ENCODE measurements around the gene ITGBL1. TPM values are rescaled to one million over a fixed set of nuclear protein-coding genes. Genes with fewer than 3 reads are reported as not detected.

ITGBL1 gene
- total and polyA plus RNA-seq, 2 donors (not counting 3 experiments of a cell fraction or from before 2014, with no cell fraction given): 4.6 to 8.8 TPM

- DNase-seq (ENCODE audit: low read depth, low spot score): no peak
- H3K36me3 ChIP-seq (ENCODE audit: control insufficient read depth in 2 of 2, extremely low read depth in 1 of 2, insufficient read depth in 2 of 2, low read length in 2 of 2): no peaks in the 10 kb centered on the region
- POLR2A ChIA-PET: no interaction called here
- dilution Hi-C loops (cut with MboI; ENCODE audit: extremely low pct_ligation_motif_present, low sequenced_read_pairs) (no loop called here), intact Hi-C loops (cut with micrococcal nuclease) (no loop called here)
- no peak for FAIRE-seq
- H3K27ac ChIP-seq (ENCODE audit: insufficient read depth, low read depth, low read length): no peak overlapping the region
- H3K9me3 ChIP-seq (replicated peaks; ENCODE audit: control insufficient read depth, insufficient read depth, low read length): no peaks in the 10 kb centered on the region
- no peak overlapping the region for H3K4me3 ChIP-seq (replicated peaks in 1 of 3; ENCODE audit: insufficient read depth in 1 of 3, low read depth in 1 of 3, low read length in 3 of 3)
- H3K9me1 ChIP-seq (replicated peaks; ENCODE audit: control insufficient read depth, extremely low read depth, insufficient read depth, low read length): no peaks in the 10 kb centered on the region
- BruUV-seq (replicated peaks): no TSS peak
- H3K4me2 ChIP-seq (ENCODE audit: insufficient read depth, low read length): no peak overlapping the region
- no peaks in the 10 kb centered on the region for H4K20me1 ChIP-seq (replicated peaks; ENCODE audit: control insufficient read depth, extremely low read depth, insufficient read depth, low read length)
- H3K4me1 ChIP-seq (ENCODE audit: control insufficient read depth, extremely low read depth, insufficient read depth, low read length): no peaks in the 10 kb centered on the region
- no peaks in the 10 kb centered on the region for H3K79me2 ChIP-seq (ENCODE audit: control insufficient read depth, insufficient read depth, low read length)
- TF ChIP-seq JUN (IDR thresholded peaks at IDR 0.05; ENCODE audit: borderline replicate concordance, insufficient read depth, insufficient read length, low read depth): no peak
- no peak for TF ChIP-seq GATA2 (IDR thresholded peaks at IDR 0.05; ENCODE audit: insufficient read depth, insufficient read length, low read depth, low read length)
- TF ChIP-seq MYC (IDR thresholded peaks at IDR 0.05; ENCODE audit: low read depth, low read length): no peak
- no peak for TF ChIP-seq MAX (IDR thresholded peaks at IDR 0.05; ENCODE audit: insufficient read depth, insufficient read length)
- TF ChIP-seq FOS (IDR thresholded peaks at IDR 0.05; ENCODE audit: borderline replicate concordance, insufficient read depth, low read length): no peak
- TF ChIP-seq CTCF (IDR thresholded peaks at IDR 0.05; ENCODE audit: extremely low read depth in 1 of 2, insufficient read depth in 1 of 2, low read depth in 1 of 2, low read length in 2 of 2): no peak
- no peak for TF ChIP-seq POLR2AphosphoS5 (IDR thresholded peaks at IDR 0.05; ENCODE audit: insufficient read depth, low read depth, low read length)
- TF ChIP-seq EZH2 (IDR thresholded peaks at IDR 0.05; ENCODE audit: borderline replicate concordance, low read depth, low read length, severe bottlenecking): no peak
- TF ChIP-seq POLR2A (IDR thresholded peaks at IDR 0.05; ENCODE audit: low read depth, low read length): no peak
- no peak overlapping the region for H3K9ac ChIP-seq (replicated peaks; ENCODE audit: extremely low read depth, insufficient read depth, low read length)
- CTCF ChIA-PET: interaction anchor here (0.9 to 1.7 kb wide), 8 partner anchors 9 to 400 kb away, joined by 3 to 13 read pairs (median 6); no protein-coding TSS in a partner anchor
- no peak overlapping the region for H2AFZ ChIP-seq (ENCODE audit: low read depth, low read length)
- H3K27me3 ChIP-seq (ENCODE audit: control insufficient read depth in 2 of 2, insufficient read depth in 2 of 2, low read length in 2 of 2): no peaks in the 10 kb centered on the region
Measured at GRCh38 chr13:101544979-101545378, 92.5 kb downstream of the ITGBL1 start.

Measured in endothelial cell of umbilical vein (primary cell).